ENCODE results near the gene CNIH3. TPM values are rescaled to one million over a fixed set of nuclear protein-coding genes. Genes with fewer than 3 reads are reported as not detected.

The CNIH3 gene
- total and polyA plus RNA-seq, 2 of the 4 experiments (the other 2 are of a cell fraction), result 2.0 to 2.9 TPM

DNA sequence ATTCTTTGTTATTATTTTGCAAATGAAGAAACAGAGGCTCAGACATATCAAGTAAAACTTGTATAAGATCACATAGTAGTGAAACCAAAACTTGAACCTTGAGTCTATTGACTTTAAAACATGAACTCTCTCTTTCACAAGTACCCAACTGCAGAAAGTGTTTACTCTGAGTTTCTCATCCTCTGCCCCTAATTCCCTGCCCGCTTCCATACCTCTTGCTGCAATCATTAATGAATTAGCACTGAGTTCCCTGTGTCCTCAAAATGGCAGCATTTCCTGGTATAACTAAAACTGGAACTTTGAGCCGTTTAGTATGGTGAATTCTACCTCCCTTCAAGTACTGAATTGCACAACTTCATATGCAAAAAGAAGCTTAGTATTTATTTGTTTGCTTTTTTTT is 165.7 kb downstream of the CNIH3 start:
- no peaks in the 10 kb centered on the region; the same call in 1 of the 2 replicates for H3K27me3 ChIP-seq (ENCODE audit: control insufficient read depth, insufficient read depth, low read length)
- TF ChIP-seq, protein P1, sequence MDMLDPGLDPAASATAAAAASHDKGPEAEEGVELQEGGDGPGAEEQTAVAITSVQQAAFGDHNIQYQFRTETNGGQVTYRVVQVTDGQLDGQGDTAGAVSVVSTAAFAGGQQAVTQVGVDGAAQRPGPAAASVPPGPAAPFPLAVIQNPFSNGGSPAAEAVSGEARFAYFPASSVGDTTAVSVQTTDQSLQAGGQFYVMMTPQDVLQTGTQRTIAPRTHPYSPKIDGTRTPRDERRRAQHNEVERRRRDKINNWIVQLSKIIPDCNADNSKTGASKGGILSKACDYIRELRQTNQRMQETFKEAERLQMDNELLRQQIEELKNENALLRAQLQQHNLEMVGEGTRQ (IDR thresholded peaks at IDR 0.05; ENCODE audit: low read depth, low read length), result no peak
- TF ChIP-seq CEBPB (IDR thresholded peaks at IDR 0.05; ENCODE audit: low read depth, low read length) (no peak), POLR2A (IDR thresholded peaks at IDR 0.05; ENCODE audit: low read depth, low read length) (no peak)
- H2BK20ac ChIP-seq (ENCODE audit: low read depth, low read length), result no peak overlapping the region
- H3K36me3 ChIP-seq (ENCODE audit: control insufficient read depth, insufficient read depth, low read length), result no peaks in the 10 kb centered on the region
- no peak overlapping the region for H3K9ac ChIP-seq (ENCODE audit: low read depth, low read length)
- in situ Hi-C loops (cut with MboI; ENCODE audit: low sequenced_read_pairs) (no loop called here), intact Hi-C loops (cut with micrococcal nuclease) (no loop called here), dilution Hi-C loops (cut with HindIII; ENCODE audit: low sequenced_read_pairs, unreplicated experiment) (no loop called here)
- H4K8ac ChIP-seq (ENCODE audit: low read depth in 2 of 2, low read length in 2 of 2), result no peak overlapping the region
- no peak overlapping the region for H2AK5ac ChIP-seq (ENCODE audit: low read depth, low read length)
- no CpG with 5 or more reads among the region's 2 CpGs for WGBS, 2 experiments (ENCODE audit: extremely low coverage in 2 of 2, insufficient read length in 1 of 2)
- H3K4me1 ChIP-seq (ENCODE audit: control insufficient read depth, insufficient read depth, low read length), result peaks cover 1% of the 10 kb centered on the region; the same call in 1 of the 2 replicates
- no peak overlapping the region for H4K91ac ChIP-seq (ENCODE audit: insufficient read depth, low read depth, low read length)
- no peak overlapping the region for H3K27ac ChIP-seq (ENCODE audit: insufficient read depth, low read length)
- ChIA-PET CTCF (interaction anchor here (0.6 kb wide), 1 partner anchor 198 kb away, joined by 3 read pairs; no protein-coding TSS in a partner anchor), POLR2A (ENCODE audit: unreplicated experiment) (no interaction called here)
- no peak overlapping the region for H3K14ac ChIP-seq (replicated peaks; ENCODE audit: low read depth, low read length)
- no peak overlapping the region for H2BK5ac ChIP-seq (ENCODE audit: low read depth, low read length, poor library complexity, severe bottlenecking)
- no peak overlapping the region for H2BK15ac ChIP-seq (ENCODE audit: low read depth, low read length)
- peaks cover 3% of the 10 kb centered on the region; the same call in 1 of the 2 replicates for H3K9me1 ChIP-seq (ENCODE audit: insufficient read depth, low read length)
- H2BK120ac ChIP-seq (ENCODE audit: low read depth, low read length), result no peak overlapping the region
- ATAC-seq (ENCODE audit: low read depth), result no peak
- H3K56ac ChIP-seq (ENCODE audit: extremely low read depth, insufficient read depth, low read length), result no peak overlapping the region
- no peak overlapping the region for H4K5ac ChIP-seq (ENCODE audit: low read depth, low read length)
- BruUV-seq (replicated peaks), result no TSS peak
- no peak overlapping the region for H3K18ac ChIP-seq (ENCODE audit: low read depth, low read length)
- H3K4ac ChIP-seq (ENCODE audit: low read depth, low read length), result no peak overlapping the region
- H3K4me2 ChIP-seq (ENCODE audit: low read depth, low read length), result no peak overlapping the region
- no peak overlapping the region for H3K23ac ChIP-seq (ENCODE audit: low read depth, low read length)
- DNase-seq, result no peak
- no peak overlapping the region for H2AK9ac ChIP-seq (replicated peaks; ENCODE audit: low read depth, low read length, poor library complexity)
- no peaks in the 10 kb centered on the region for H3K9me3 ChIP-seq (ENCODE audit: control insufficient read depth, insufficient read depth, low read length)
- no peaks in the 10 kb centered on the region for H3K79me1 ChIP-seq (ENCODE audit: low read depth in 1 of 2, low read length in 2 of 2)
- no peaks in the 10 kb centered on the region for H4K20me1 ChIP-seq (ENCODE audit: insufficient read depth, low read length)
- H3K4me3 ChIP-seq (ENCODE audit: insufficient read depth, low read depth, low read length), result no peak overlapping the region
- no peak overlapping the region for H2AFZ ChIP-seq (replicated peaks; ENCODE audit: low read length, poor library complexity)

All from IMR-90 (cell line).